ENCODE results near the gene SNX2. TPM values are rescaled to one million over a fixed set of nuclear protein-coding genes. Genes with fewer than 3 reads are reported as not detected.

The SNX2 gene
- total and polyA plus RNA-seq, 9 of the 15 experiments (the other 6 are each of a cell fraction or from before 2014, with no cell fraction given) = 35.2 to 86.0 (median 58.1) TPM

DNA sequence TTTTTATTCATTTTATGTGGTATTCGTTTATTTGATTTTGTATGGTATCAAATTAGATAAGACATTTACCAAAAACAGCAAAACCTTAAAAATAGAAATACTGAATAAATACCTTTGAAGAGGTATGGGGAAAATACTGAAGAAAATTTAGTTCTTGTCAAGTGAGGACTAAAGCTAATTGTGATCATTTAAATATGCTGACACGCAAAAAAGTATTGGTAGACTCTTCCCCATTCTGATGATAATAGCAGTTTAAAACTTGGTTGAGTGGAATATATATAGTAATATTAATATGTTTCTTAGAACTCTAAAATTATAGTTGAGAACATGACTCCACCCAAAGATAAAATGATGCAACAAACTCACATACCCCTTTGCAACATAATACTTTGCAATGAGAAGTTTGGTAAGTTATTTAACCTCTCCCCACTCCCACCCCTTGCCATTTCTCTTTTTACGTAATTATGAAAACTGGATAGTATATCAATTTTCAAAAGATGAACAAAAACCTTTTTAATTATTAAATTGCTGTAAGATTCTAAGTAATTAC, 40.4 kb downstream of the SNX2 start:
- Histone ChIP-seq H3K4me2 (ENCODE audit: insufficient read depth, low read length) (no peak overlapping the region), H3K9me1 (ENCODE audit: control insufficient read depth, insufficient read depth, low read length) (no peaks in the 10 kb centered on the region), H3K36me3 (ENCODE audit: control insufficient read depth, insufficient read depth, low read length) (peaks cover 19% of the 10 kb centered on the region; the same call in 2 of the 3 replicates), H3K4me3 (no peak overlapping the region), H2AFZ (ENCODE audit: low read depth, low read length) (no peak overlapping the region), H3K9ac (ENCODE audit: insufficient read depth in 1 of 2, low read depth in 2 of 2, low read length in 2 of 2) (no peak overlapping the region), H3K27ac (ENCODE audit: extremely low read depth, low read depth, low read length) (no peak overlapping the region), H3K27me3 (ENCODE audit: control insufficient read depth in 2 of 2, insufficient read depth in 2 of 2, low read length in 2 of 2) (no peaks in the 10 kb centered on the region), H3K9me3 (replicated peaks; ENCODE audit: control insufficient read depth, insufficient read depth, low read depth, low read length) (no peaks in the 10 kb centered on the region), H3K4me1 (replicated peaks in 1 of 2; ENCODE audit: control insufficient read depth in 2 of 2, insufficient read depth in 2 of 2, low read length in 2 of 2) (no peaks in the 10 kb centered on the region), H4K20me1 (replicated peaks; ENCODE audit: control insufficient read depth, insufficient read depth, low read length) (no peaks in the 10 kb centered on the region), H3K79me2 (ENCODE audit: control insufficient read depth, insufficient read depth, low read length) (no peaks in the 10 kb centered on the region)
- no peak for ATAC-seq
- CTCF ChIA-PET (ENCODE audit: low intra/inter-chr PET ratio) = no interaction called here
- in situ Hi-C loops (cut with MboI) (no loop called here), intact Hi-C loops (cut with micrococcal nuclease) (no loop called here)
- POLR2A ChIA-PET = interaction anchor here (0.6 kb wide), 1 partner anchor 8 kb away, joined by 3 read pairs; no protein-coding TSS in a partner anchor
- FAIRE-seq = no peak
- BruUV-seq (replicated peaks) = no TSS peak
- no peak for DNase-seq (ENCODE audit: extremely low read depth in 1 of 4, low spot score in 3 of 4)
- 89% methylated on average over 3 of the region's 3 CpGs for WGBS (ENCODE audit: insufficient coverage, low coverage, missing lambda C conversion rate)
- TF ChIP-seq MAFF (IDR thresholded peaks at IDR 0.05; ENCODE audit: low read length) (peak; percentile 77), HDAC3 (IDR thresholded peaks at IDR 0.05; ENCODE audit: borderline replicate concordance, partially characterized antibody) (no peak), MAFG (tag; conservative IDR thresholded peaks at IDR 0.05) (peak; percentile 71), C11orf30 (IDR thresholded peaks at IDR 0.05; ENCODE audit: low read depth) (peak; percentile 85), CEBPG (CRISPR knock-in tag; IDR thresholded peaks at IDR 0.05) (no peak), CEBPG (tag; conservative IDR thresholded peaks at IDR 0.05 in 1 of 2, IDR thresholded peaks at IDR 0.05 in 1 of 2) (peak; percentile 25 to 62; a peak in 3 of 4 replicates), SRSF3 (IDR thresholded peaks at IDR 0.05; ENCODE audit: insufficient read depth, low read length) (no peak), NCOA4 (IDR thresholded peaks at IDR 0.05; ENCODE audit: partially characterized antibody) (no peak), SRSF7 (optimal IDR thresholded peaks at IDR 0.05; ENCODE audit: low read depth, low read length) (no peak), KLF1 (tag; IDR thresholded peaks at IDR 0.05) (no peak), MAFK (IDR thresholded peaks at IDR 0.05; ENCODE audit: low read length) (peak; percentile 81), PYGO2 (tag; IDR thresholded peaks at IDR 0.05) (no peak), CHD1 (IDR thresholded peaks at IDR 0.05; ENCODE audit: low read length) (no peak), GABPB1 (CRISPR knock-in tag; IDR thresholded peaks at IDR 0.05) (no peak), ZNF316 (IDR thresholded peaks at IDR 0.05) (peak; percentile 93), TRIM24 (IDR thresholded peaks at IDR 0.05) (no peak)
- TF ChIP-seq, protein P1, sequence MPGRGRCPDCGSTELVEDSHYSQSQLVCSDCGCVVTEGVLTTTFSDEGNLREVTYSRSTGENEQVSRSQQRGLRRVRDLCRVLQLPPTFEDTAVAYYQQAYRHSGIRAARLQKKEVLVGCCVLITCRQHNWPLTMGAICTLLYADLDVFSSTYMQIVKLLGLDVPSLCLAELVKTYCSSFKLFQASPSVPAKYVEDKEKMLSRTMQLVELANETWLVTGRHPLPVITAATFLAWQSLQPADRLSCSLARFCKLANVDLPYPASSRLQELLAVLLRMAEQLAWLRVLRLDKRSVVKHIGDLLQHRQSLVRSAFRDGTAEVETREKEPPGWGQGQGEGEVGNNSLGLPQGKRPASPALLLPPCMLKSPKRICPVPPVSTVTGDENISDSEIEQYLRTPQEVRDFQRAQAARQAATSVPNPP (IDR thresholded peaks at IDR 0.05; ENCODE audit: borderline replicate concordance, insufficient read depth, insufficient read length) = no peak
- TF ChIP-seq, protein P2, sequence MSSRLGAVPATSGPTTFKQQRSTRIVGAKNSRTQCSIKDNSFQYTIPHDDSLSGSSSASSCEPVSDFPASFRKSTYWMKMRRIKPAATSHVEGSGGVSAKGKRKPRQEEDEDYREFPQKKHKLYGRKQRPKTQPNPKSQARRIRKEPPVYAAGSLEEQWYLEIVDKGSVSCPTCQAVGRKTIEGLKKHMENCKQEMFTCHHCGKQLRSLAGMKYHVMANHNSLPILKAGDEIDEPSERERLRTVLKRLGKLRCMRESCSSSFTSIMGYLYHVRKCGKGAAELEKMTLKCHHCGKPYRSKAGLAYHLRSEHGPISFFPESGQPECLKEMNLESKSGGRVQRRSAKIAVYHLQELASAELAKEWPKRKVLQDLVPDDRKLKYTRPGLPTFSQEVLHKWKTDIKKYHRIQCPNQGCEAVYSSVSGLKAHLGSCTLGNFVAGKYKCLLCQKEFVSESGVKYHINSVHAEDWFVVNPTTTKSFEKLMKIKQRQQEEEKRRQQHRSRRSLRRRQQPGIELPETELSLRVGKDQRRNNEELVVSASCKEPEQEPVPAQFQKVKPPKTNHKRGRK (tag; IDR thresholded peaks at IDR 0.05) = no peak
- TF ChIP-seq, protein P3, sequence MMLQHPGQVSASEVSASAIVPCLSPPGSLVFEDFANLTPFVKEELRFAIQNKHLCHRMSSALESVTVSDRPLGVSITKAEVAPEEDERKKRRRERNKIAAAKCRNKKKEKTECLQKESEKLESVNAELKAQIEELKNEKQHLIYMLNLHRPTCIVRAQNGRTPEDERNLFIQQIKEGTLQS (IDR thresholded peaks at IDR 0.05) = peak; percentile 58
- TF ChIP-seq, protein P3 (CRISPR knock-in tag; conservative IDR thresholded peaks at IDR 0.05) = no peak

Data from K562 (cell line).